ENCODE results near the gene SEPSECS.

The SEPSECS gene

DNA sequence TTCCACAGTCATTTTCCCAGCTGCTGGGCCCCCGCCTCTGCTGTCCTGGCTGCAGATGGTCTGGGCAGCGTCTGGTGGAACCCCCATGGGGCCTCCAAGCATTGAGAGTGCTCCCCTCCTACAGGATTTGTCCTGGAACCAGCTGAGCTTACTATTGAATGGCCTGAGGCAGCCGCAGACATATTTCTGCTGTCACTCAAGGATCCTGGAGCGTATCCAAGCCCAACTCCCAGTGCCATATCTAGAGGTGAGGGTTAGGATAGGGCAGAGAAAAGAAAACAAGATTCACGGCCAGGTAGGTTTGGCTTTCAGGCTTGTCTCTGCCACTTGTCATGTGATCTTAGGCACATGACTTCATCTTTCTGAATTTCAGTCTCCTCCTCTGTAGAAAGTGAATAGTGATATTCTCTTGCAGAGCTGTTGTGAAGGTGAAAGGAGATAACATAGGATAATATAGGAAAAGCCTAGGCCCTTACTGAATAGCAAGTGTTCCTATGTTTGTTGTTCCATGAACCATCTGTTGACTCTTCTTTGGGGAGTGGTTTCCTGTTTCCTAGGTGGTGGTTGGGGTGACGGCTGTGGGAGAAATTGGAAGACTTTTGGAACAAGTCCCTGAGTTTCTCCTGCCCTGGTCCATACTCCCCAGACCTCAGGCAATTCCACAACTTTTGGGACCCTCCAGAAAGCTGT lies 52.3 kb downstream of the SEPSECS start:
- Histone ChIP-seq H3K4me3 (ENCODE audit: low read length) (no peak overlapping the region), H3K4me1 (ENCODE audit: control insufficient read depth, insufficient read depth, low read length) (peaks cover 23% of the 10 kb centered on the region), H3K9ac (ENCODE audit: low read length) (no peak overlapping the region), H3K9me3 (ENCODE audit: control insufficient read depth, low read length) (no peaks in the 10 kb centered on the region), H3K27me3 (replicated peaks; ENCODE audit: control insufficient read depth, insufficient read depth, low read length) (no peaks in the 10 kb centered on the region), H3K36me3 (ENCODE audit: control insufficient read depth, insufficient read depth, low read length, severe bottlenecking) (no peaks in the 10 kb centered on the region)
- DNase-seq (ENCODE audit: low read depth) = no peak

DNA sequence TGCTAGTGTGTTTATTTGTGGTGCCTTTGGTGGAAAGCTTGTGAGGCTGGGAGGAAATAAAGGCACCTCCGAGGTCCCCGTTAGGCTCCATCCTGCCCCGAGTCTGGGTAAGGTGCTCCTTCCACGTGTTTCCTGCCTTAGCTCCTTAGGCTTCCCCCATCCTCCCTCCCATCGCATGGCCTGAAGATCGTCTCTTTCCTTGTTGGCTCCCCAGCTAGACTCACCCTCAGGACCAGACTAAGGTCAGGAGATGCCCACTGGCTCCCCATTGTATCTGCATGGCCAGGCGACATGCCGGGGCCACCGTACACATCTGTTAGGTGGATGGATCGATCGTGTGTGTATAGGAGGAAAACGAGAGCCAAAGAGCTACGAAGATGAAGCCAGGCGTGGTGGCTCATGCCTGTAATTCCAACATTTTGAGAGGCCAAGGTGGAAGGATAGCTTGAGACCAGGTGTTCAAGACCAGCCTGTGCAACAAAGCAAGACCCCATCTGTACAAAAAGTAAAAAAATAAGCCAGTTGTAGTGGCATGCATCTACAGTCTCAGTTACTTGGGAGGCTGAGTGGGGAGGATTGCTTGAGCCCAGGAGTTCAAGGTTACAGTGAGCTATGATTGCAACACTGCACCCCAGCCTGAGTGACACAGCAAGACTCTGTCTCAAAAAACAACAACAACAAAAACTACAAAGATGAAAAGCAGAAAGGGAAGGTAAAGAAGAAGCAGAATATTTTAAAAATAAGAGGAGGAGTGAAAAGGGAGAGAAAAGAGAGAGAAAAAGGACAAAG lies 53.7 kb downstream of the SEPSECS start:
- DNase-seq (ENCODE audit: low read depth) = no peak
- H3K27me3 ChIP-seq (replicated peaks; ENCODE audit: control insufficient read depth, insufficient read depth, low read length) = no peaks in the 10 kb centered on the region
- no peak overlapping the region for H3K4me3 ChIP-seq (ENCODE audit: low read length)
- H3K36me3 ChIP-seq (ENCODE audit: control insufficient read depth, insufficient read depth, low read length, severe bottlenecking) = no peaks in the 10 kb centered on the region
- H3K9ac ChIP-seq (ENCODE audit: low read length) = no peak overlapping the region
- H3K9me3 ChIP-seq (ENCODE audit: control insufficient read depth, low read length) = peaks cover 3% of the 10 kb centered on the region
- peaks cover 24% of the 10 kb centered on the region for H3K4me1 ChIP-seq (ENCODE audit: control insufficient read depth, insufficient read depth, low read length)

DNA sequence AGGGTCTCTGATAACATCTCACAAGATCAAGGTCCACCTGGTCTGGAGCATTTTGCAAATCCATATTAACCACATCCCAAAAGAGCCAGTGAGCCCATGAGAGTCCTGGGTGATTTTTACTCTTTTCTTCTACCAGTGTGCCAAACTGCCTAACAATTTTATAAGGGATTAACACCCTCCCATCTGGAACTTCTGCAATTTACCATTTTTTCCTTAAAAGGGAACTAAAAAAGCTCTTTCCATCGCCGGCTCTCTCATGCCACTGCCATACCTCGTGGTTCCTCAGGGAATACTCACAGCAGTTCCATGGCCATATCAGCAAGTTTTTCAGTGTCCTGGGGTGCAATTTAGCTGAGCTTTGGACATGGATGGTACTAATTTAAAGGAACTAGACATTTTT lies 55.7 kb downstream of the SEPSECS start:
- H3K27me3 ChIP-seq (replicated peaks; ENCODE audit: control insufficient read depth, insufficient read depth, low read length) = no peaks in the 10 kb centered on the region
- H3K9me3 ChIP-seq (ENCODE audit: control insufficient read depth, low read length) = peaks cover 3% of the 10 kb centered on the region
- peaks cover 34% of the 10 kb centered on the region for H3K4me1 ChIP-seq (ENCODE audit: control insufficient read depth, insufficient read depth, low read length)
- no peak for DNase-seq (ENCODE audit: low read depth)
- no peak overlapping the region for H3K4me3 ChIP-seq (ENCODE audit: low read length)
- H3K9ac ChIP-seq (ENCODE audit: low read length) = no peak overlapping the region
- H3K36me3 ChIP-seq (ENCODE audit: control insufficient read depth, insufficient read depth, low read length, severe bottlenecking) = no peaks in the 10 kb centered on the region

DNA sequence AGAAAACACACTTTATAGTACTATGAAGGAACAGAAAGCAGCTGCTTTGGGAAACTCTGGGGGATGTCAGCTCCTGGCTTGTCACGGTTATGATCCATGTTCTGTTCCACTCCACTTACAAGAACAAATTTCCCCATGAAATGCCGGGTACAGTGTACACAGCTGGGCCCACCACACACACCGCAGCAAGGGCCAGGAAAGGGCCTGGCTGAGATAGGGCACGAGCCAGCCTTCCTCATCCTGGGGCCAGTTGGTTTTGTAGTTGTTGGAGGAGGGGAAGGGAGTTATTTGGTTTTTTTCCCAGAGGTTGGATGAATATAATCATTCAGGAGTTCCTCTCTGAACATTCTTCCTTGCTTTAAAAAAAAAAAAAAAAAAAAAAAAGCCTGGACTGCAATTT lies 56.8 kb downstream of the SEPSECS start:
- peak overlapping the region; percentile 18 for H3K9ac ChIP-seq (ENCODE audit: low read length)
- H3K9me3 ChIP-seq (ENCODE audit: control insufficient read depth, low read length) = peaks cover 3% of the 10 kb centered on the region
- no peak overlapping the region for H3K4me3 ChIP-seq (ENCODE audit: low read length)
- H3K27me3 ChIP-seq (replicated peaks; ENCODE audit: control insufficient read depth, insufficient read depth, low read length) = no peaks in the 10 kb centered on the region
- H3K36me3 ChIP-seq (ENCODE audit: control insufficient read depth, insufficient read depth, low read length, severe bottlenecking) = no peaks in the 10 kb centered on the region
- DNase-seq (ENCODE audit: low read depth) = no peak
- peaks cover 39% of the 10 kb centered on the region for H3K4me1 ChIP-seq (ENCODE audit: control insufficient read depth, insufficient read depth, low read length)

- Histone ChIP-seq H3K4me1 (ENCODE audit: control insufficient read depth, insufficient read depth, low read length) (peaks cover 29% of the 10 kb centered on the region), H3K4me3 (ENCODE audit: low read length) (no peak overlapping the region), H3K9ac (ENCODE audit: low read length) (no peak overlapping the region), H3K36me3 (ENCODE audit: control insufficient read depth, insufficient read depth, low read length, severe bottlenecking) (no peaks in the 10 kb centered on the region), H3K27me3 (replicated peaks; ENCODE audit: control insufficient read depth, insufficient read depth, low read length) (no peaks in the 10 kb centered on the region), H3K9me3 (ENCODE audit: control insufficient read depth, low read length) (peaks cover 3% of the 10 kb centered on the region)
- DNase-seq (ENCODE audit: low read depth) = no peak
Observed at GRCh38 chr4:25101836-25102235, 58.4 kb downstream of the SEPSECS start.

GRCh38 chr4:25100710-25101109 lies 59.5 kb downstream of the SEPSECS start:
- peaks cover 29% of the 10 kb centered on the region for H3K4me1 ChIP-seq (ENCODE audit: control insufficient read depth, insufficient read depth, low read length)
- no peaks in the 10 kb centered on the region for H3K36me3 ChIP-seq (ENCODE audit: control insufficient read depth, insufficient read depth, low read length, severe bottlenecking)
- H3K9ac ChIP-seq (ENCODE audit: low read length) = no peak overlapping the region
- no peak overlapping the region for H3K4me3 ChIP-seq (ENCODE audit: low read length)
- H3K27me3 ChIP-seq (replicated peaks; ENCODE audit: control insufficient read depth, insufficient read depth, low read length) = no peaks in the 10 kb centered on the region
- H3K9me3 ChIP-seq (ENCODE audit: control insufficient read depth, low read length) = peaks cover 3% of the 10 kb centered on the region
- no peak for DNase-seq (ENCODE audit: low read depth)

DNA sequence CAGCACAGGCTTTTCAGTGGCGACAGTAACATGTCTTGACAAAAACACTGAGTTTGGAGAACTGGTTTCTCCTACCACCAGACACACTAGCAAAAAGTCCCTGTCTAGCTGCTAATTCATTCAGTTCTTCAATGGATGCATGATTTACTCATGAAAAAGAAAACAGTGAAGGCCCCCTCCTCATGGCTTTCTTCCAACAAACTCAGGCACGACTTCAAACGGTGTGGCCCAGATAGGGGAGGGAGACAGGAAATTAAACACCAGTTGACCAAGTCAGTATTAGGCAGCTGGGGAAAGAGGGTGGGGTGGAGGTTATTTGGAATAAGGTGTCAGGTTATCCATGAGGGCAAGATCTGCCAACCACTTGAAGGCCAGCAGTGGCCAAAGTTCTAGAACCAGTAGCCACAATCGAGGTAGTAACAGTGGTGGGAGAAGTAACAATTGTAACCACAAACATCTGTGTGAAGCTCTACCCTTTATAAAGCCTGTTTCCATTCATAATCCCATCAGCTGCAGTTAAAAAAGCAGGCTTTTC lies 60.2 kb downstream of the SEPSECS start:
- H3K4me1 ChIP-seq (ENCODE audit: control insufficient read depth, insufficient read depth, low read length) = peaks cover 29% of the 10 kb centered on the region
- no peaks in the 10 kb centered on the region for H3K27me3 ChIP-seq (replicated peaks; ENCODE audit: control insufficient read depth, insufficient read depth, low read length)
- H3K9me3 ChIP-seq (ENCODE audit: control insufficient read depth, low read length) = peaks cover 3% of the 10 kb centered on the region
- H3K9ac ChIP-seq (ENCODE audit: low read length) = peak overlapping the region; percentile 48
- no peak for DNase-seq (ENCODE audit: low read depth)
- peak overlapping the region; percentile 2 for H3K4me3 ChIP-seq (ENCODE audit: low read length)
- H3K36me3 ChIP-seq (ENCODE audit: control insufficient read depth, insufficient read depth, low read length, severe bottlenecking) = no peaks in the 10 kb centered on the region

GRCh38 chr4:25098964-25099891 lies 61.0 kb downstream of the SEPSECS start:
- no peaks in the 10 kb centered on the region for H3K36me3 ChIP-seq (ENCODE audit: control insufficient read depth, insufficient read depth, low read length, severe bottlenecking)
- peak overlapping the region; percentile 14 for H3K4me3 ChIP-seq (ENCODE audit: low read length)
- no peak overlapping the region for H3K9ac ChIP-seq (ENCODE audit: low read length)
- DNase-seq (ENCODE audit: low read depth) = peak; percentile 15
- no peaks in the 10 kb centered on the region for H3K27me3 ChIP-seq (replicated peaks; ENCODE audit: control insufficient read depth, insufficient read depth, low read length)
- peaks cover 4% of the 10 kb centered on the region for H3K9me3 ChIP-seq (ENCODE audit: control insufficient read depth, low read length)
- peaks cover 29% of the 10 kb centered on the region for H3K4me1 ChIP-seq (ENCODE audit: control insufficient read depth, insufficient read depth, low read length)

GRCh38 chr4:25096981-25097443 lies 63.2 kb downstream of the SEPSECS start:
- H3K4me1 ChIP-seq (ENCODE audit: control insufficient read depth, insufficient read depth, low read length) = peaks cover 15% of the 10 kb centered on the region
- H3K9me3 ChIP-seq (ENCODE audit: control insufficient read depth, low read length) = peaks cover 18% of the 10 kb centered on the region
- H3K36me3 ChIP-seq (ENCODE audit: control insufficient read depth, insufficient read depth, low read length, severe bottlenecking) = no peaks in the 10 kb centered on the region
- H3K27me3 ChIP-seq (replicated peaks; ENCODE audit: control insufficient read depth, insufficient read depth, low read length) = no peaks in the 10 kb centered on the region
- H3K9ac ChIP-seq (ENCODE audit: low read length) = no peak overlapping the region
- DNase-seq (ENCODE audit: low read depth) = no peak
- no peak overlapping the region for H3K4me3 ChIP-seq (ENCODE audit: low read length)

DNA sequence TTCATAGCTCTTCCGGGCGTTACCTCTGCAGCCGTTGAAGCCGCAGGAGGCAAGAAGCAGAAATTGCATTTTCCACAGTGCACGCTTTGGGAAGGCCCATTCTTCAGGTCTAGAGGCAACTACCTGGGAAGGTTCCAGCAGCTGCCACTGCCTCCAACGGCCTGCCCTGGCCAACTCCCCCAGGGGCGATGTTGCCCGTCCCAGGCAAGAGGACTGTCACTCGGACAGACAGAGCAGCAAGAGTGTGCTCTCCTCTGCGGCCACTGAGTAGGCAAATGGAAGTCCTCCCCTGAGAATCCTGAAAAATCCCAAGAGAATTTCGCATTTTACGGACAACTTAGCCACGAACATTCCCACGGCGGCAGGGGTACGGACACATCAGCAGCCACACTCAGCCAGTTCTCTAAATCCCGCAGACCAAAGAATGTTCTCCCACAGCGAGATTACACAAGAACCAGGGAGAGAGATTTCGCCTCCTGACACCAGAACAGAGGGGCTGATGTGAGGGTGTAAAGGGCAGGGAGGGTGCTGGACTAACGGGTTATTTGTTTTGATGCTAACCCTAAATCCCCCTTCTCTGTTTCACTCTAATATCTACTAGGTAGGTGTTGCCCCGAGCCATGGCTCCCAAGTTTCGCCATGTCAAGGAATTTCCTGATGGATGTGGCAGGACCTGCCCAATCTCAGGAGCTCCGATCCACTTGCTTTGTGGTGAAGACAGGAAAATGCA lies 63.8 kb downstream of the SEPSECS start:
- H3K9me3 ChIP-seq (ENCODE audit: control insufficient read depth, low read length) = peaks cover 16% of the 10 kb centered on the region
- H3K36me3 ChIP-seq (ENCODE audit: control insufficient read depth, insufficient read depth, low read length, severe bottlenecking) = no peaks in the 10 kb centered on the region
- H3K27me3 ChIP-seq (replicated peaks; ENCODE audit: control insufficient read depth, insufficient read depth, low read length) = no peaks in the 10 kb centered on the region
- no peak for DNase-seq (ENCODE audit: low read depth)
- peaks cover 15% of the 10 kb centered on the region for H3K4me1 ChIP-seq (ENCODE audit: control insufficient read depth, insufficient read depth, low read length)
- no peak overlapping the region for H3K9ac ChIP-seq (ENCODE audit: low read length)
- no peak overlapping the region for H3K4me3 ChIP-seq (ENCODE audit: low read length)
